HCT116 (cell line): Measurements from ENCODE around the gene CNOT2. TPM values are rescaled to one million over a fixed set of nuclear protein-coding genes. Genes with fewer than 3 reads are reported as not detected.

Experiments used
- ATAC-seq: fragments of 200-7000 bp; cut with Tn5 transposase; 2 replicates; pipeline ENCODE4 v1.9.1; 2020; ENCODE audit warnings: mild to moderate bottlenecking, moderate library complexity
- BruUV-seq: library from RNA; stranded (reverse); fragments of 400-500 nt; replicated peaks from 2 replicates; lab custom pipeline; 2021; lab: Mats Ljungman, UMichigan
- CTCF ChIA-PET: fragments of 300-600 bp; sonication (Branson Sonifier 250); formaldehyde crosslinking; loops from one replicate; lab custom pipeline; 2021; ENCODE audit warnings: antibody characterized with exemption; lab: Charles Lee
- POLR2A ChIA-PET: fragments of 300-600, 350-600 bp; sonication (Branson Sonifier 250); formaldehyde crosslinking; loops from one replicate; lab custom pipeline; 2021; ENCODE audit warnings: antibody characterized with exemption; lab: Charles Lee
- RAD21 ChIA-PET, 2 experiments: fragments of 300-600 bp; sonication (Branson Sonifier 250); formaldehyde crosslinking; loops; one replicate each; lab custom pipeline; 2023; ENCODE audit warnings: low total read pairs in 2 of 2; ENCODE audit not compliant: uncharacterized antibody in 2 of 2, unreplicated experiment in 2 of 2, low non-redundant PET in 1 of 2; lab: Charles Lee
- DNase-seq: peaks from one replicate; pipeline ENCODE4 v3.0.0-alpha.2; 2010; ENCODE audit warnings: low read depth, low spot score
- H2AFZ ChIP-seq: fragments of 200-600 bp; shearing (Covaris generic), sonication (generic); 2 replicates; pipeline ENCODE4 v1.6.1; 2017; ENCODE audit warnings: low read depth, mixed run types, mixed read lengths, antibody characterized with exemption, low read length; ENCODE audit not compliant: poor library complexity, severe bottlenecking
- H3K27ac ChIP-seq: 2 replicates; pipeline ENCODE4 v1.5.1; 2012; ENCODE audit warnings: low read depth, low read length
- H3K27me3 ChIP-seq: fragments of 200-600 bp; sonication (generic); 2 replicates; pipeline ENCODE4 v1.6.1; 2016; ENCODE audit warnings: mixed run types, low read length, mixed read lengths; ENCODE audit not compliant: insufficient read depth
- H3K36me3 ChIP-seq, 2 experiments: fragments of 200-500 bp in 1 of 2; fragments of 200-600 bp in 1 of 2; sonication (Bioruptor generic) in 1 of 2; sonication (generic) in 1 of 2; 2 replicates each; pipeline versions ENCODE4 v1.5.1 to v1.6.1; 2014 to 2016; ENCODE audit warnings: low read length in 2 of 2, inconsistent platforms in 1 of 2, mixed read lengths in 1 of 2, mixed run types in 1 of 2; ENCODE audit not compliant: insufficient read depth in 2 of 2, control insufficient read depth in 1 of 2
- H3K4me1 ChIP-seq, 2 experiments: fragments of 200-600 bp in 1 of 2; sonication (generic) in 1 of 2; 2 replicates each; pipeline versions ENCODE4 v1.5.1 to v1.6.1; 2012 to 2017; ENCODE audit warnings: low read length in 2 of 2, inconsistent platforms in 1 of 2, mild to moderate bottlenecking in 1 of 2, mixed read lengths in 1 of 2, mixed run types in 1 of 2, moderate library complexity in 1 of 2; ENCODE audit not compliant: insufficient read depth in 2 of 2, control insufficient read depth in 1 of 2
- H3K4me2 ChIP-seq: fragments of 200-600 bp; sonication (generic); 2 replicates; pipeline ENCODE4 v1.6.1; 2017; ENCODE audit warnings: mixed run types, low read length, mixed read lengths
- H3K4me3 ChIP-seq, 2 experiments: fragments of 200-600 bp in 1 of 2; sonication (generic) in 1 of 2; replicated peaks in 1 of 2; 2 replicates each; pipeline ENCODE4 v1.5.1; 2011 to 2016; ENCODE audit warnings: low read length in 2 of 2, control low read depth in 1 of 2, low read depth in 1 of 2, mild to moderate bottlenecking in 1 of 2, mixed read lengths in 1 of 2, mixed run types in 1 of 2
- H3K79me2 ChIP-seq: fragments of 200-600 bp; sonication (generic); 2 replicates; pipeline ENCODE4 v1.6.1; 2017; ENCODE audit warnings: mild to moderate bottlenecking, mixed run types, low read length, moderate library complexity, mixed read lengths; ENCODE audit not compliant: insufficient read depth
- H3K9ac ChIP-seq: fragments of 200-600 bp; sonication (generic); 2 replicates; pipeline ENCODE4 v1.6.1; 2016; ENCODE audit warnings: low read length, mixed read lengths
- H3K9me2 ChIP-seq: fragments of 200-600 bp; sonication (generic), shearing (Covaris generic); 2 replicates; pipeline ENCODE4 v1.6.1; 2017; ENCODE audit warnings: mixed run types, mild to moderate bottlenecking, moderate library complexity; ENCODE audit not compliant: insufficient read depth
- H3K9me3 ChIP-seq, 2 experiments: fragments of 200-500 bp in 1 of 2; fragments of 200-600 bp in 1 of 2; sonication (Bioruptor generic) in 1 of 2; sonication (generic) in 1 of 2; 2 replicates each; pipeline ENCODE4 v1.6.1; 2014 to 2017; ENCODE audit warnings: low read length in 2 of 2, mixed read lengths in 2 of 2, inconsistent platforms in 1 of 2, low read depth in 1 of 2, mild to moderate bottlenecking in 1 of 2, mixed run types in 1 of 2, moderate library complexity in 1 of 2; ENCODE audit not compliant: control insufficient read depth in 1 of 2, insufficient read depth in 1 of 2
- H4K20me1 ChIP-seq: fragments of 200-600 bp; sonication (generic), shearing (Covaris generic); 2 replicates; pipeline ENCODE4 v1.6.1; 2017; ENCODE audit warnings: mixed run types, mild to moderate bottlenecking, moderate library complexity; ENCODE audit not compliant: insufficient read depth
- ATF3 ChIP-seq: IDR thresholded peaks from 2 replicates; pipeline ENCODE4 v1.6.1; 2012
- CEBPB ChIP-seq: IDR thresholded peaks from 2 replicates; pipeline ENCODE4 v1.6.1; 2012; ENCODE audit warnings: low read depth
- EGR1 ChIP-seq: IDR thresholded peaks from 2 replicates; pipeline ENCODE4 v1.6.1; 2012; ENCODE audit warnings: low read depth
- ELF1 ChIP-seq: IDR thresholded peaks from 2 replicates; pipeline ENCODE4 v1.6.1; 2012; ENCODE audit warnings: low read depth, borderline replicate concordance
- EZH2 ChIP-seq: fragments of 200-600 bp; sonication (generic); IDR thresholded peaks from 2 replicates; pipeline ENCODE4 v1.6.1; 2017; ENCODE audit warnings: antibody characterized with exemption, mixed run types
- EZH2phosphoT487 ChIP-seq: fragments of 200-600 bp; IDR thresholded peaks from 2 replicates; pipeline ENCODE4 v1.6.1; 2018; ENCODE audit warnings: antibody characterized with exemption, borderline replicate concordance
- FOSL1 ChIP-seq: IDR thresholded peaks from 2 replicates; pipeline ENCODE4 v1.6.1; 2012; ENCODE audit warnings: low read depth
- MAX ChIP-seq: IDR thresholded peaks from 2 replicates; pipeline ENCODE4 v1.6.1; 2012
- POLR2AphosphoS5 ChIP-seq: IDR thresholded peaks from 2 replicates; pipeline ENCODE4 v1.6.1; 2011; ENCODE audit warnings: mild to moderate bottlenecking, low read depth, low read length, moderate library complexity
- REST ChIP-seq: IDR thresholded peaks from 2 replicates; pipeline ENCODE4 v1.6.1; 2012; ENCODE audit warnings: low read depth
- SRF ChIP-seq: IDR thresholded peaks from 2 replicates; pipeline ENCODE4 v1.6.1; 2012; ENCODE audit warnings: low read depth
- TCF7L2 ChIP-seq: IDR thresholded peaks from 2 replicates; pipeline ENCODE4 v1.7.0; 2011; ENCODE audit warnings: borderline replicate concordance, inconsistent platforms; ENCODE audit not compliant: insufficient read depth, insufficient read length; ENCODE audit errors: extremely low read depth
- YY1 ChIP-seq: IDR thresholded peaks from 2 replicates; pipeline ENCODE4 v1.6.1; 2011; ENCODE audit warnings: low read length, low read depth, moderate library complexity, mild to moderate bottlenecking; ENCODE audit not compliant: insufficient replicate concordance; ENCODE audit errors: extremely low read depth
- ZNF274 ChIP-seq: fragments of 200-500 bp; sonication (Bioruptor generic); IDR thresholded peaks from 2 replicates; pipeline ENCODE4 v1.6.1; 2014; ENCODE audit warnings: mild to moderate bottlenecking, low read depth, low read length, inconsistent platforms
- intact Hi-C: fragments of 100-400 bp; cut with micrococcal nuclease; formaldehyde crosslinking; loops from 2 replicates; pipeline ENCODE4 v1.10.0; 2022
- total RNA-seq: library from RNA; stranded (reverse); gene quantifications from one replicate; pipeline ENCODE4 v1.2.1, GENCODE V29; 2021; ENCODE audit not compliant: unreplicated experiment

Gene CNOT2
- total RNA-seq, 1 experiment from 2014 or later: 58.7 TPM

- CTCF ChIA-PET: no interaction called here
These were observed 21.0 kb downstream of the CNOT2 start for GRCh38 chr12:70264067-70264867.

GRCh38 chr12:70265132-70265531 lies 21.9 kb downstream of the CNOT2 start:
- intact Hi-C loops: no loop called here
- Histone ChIP-seq H3K4me3 (no peak overlapping the region), H3K9me2 (no peaks in the 10 kb centered on the region), H2AFZ (no peak overlapping the region), H3K27ac (no peak overlapping the region), H3K4me1 (no peaks in the 10 kb centered on the region), H3K27me3 (no peaks in the 10 kb centered on the region), H3K9ac (no peak overlapping the region), H3K9me3 (no peaks in the 10 kb centered on the region; a peak in 1 of 4 replicates), H3K79me2 (peaks cover 98% of the 10 kb centered on the region), H3K36me3 (no peaks in the 10 kb centered on the region), H3K4me2 (no peak overlapping the region), H4K20me1 (no peaks in the 10 kb centered on the region; the same call in 1 of the 2 replicates)
- ATAC-seq: no peak
- TF ChIP-seq REST: no peak
- no peak for TF ChIP-seq ELF1
- TF ChIP-seq EZH2: no peak
- no peak for TF ChIP-seq POLR2AphosphoS5
- TF ChIP-seq CEBPB: no peak
- no peak for TF ChIP-seq SRF
- TF ChIP-seq ATF3: no peak
- TF ChIP-seq MAX: no peak
- BruUV-seq: no TSS peak
- DNase-seq: no peak
- ChIA-PET RAD21 (no interaction called here), POLR2A (no interaction called here), CTCF (no interaction called here)

More at GRCh38 chr12:70264067-70264867, 21.0 kb downstream of the CNOT2 start:
- Histone ChIP-seq H3K9me3 (no peaks in the 10 kb centered on the region; a peak in 1 of 4 replicates), H3K36me3 (no peaks in the 10 kb centered on the region), H4K20me1 (peaks cover 5% of the 10 kb centered on the region; the same call in 1 of the 2 replicates), H3K79me2 (peaks cover 98% of the 10 kb centered on the region), H3K9me2 (no peaks in the 10 kb centered on the region), H3K9ac (no peak overlapping the region)
- no peak for DNase-seq
- no TSS peak for BruUV-seq
- intact Hi-C loops: no loop called here
- TF ChIP-seq YY1 (no peak), FOSL1 (no peak), TCF7L2 (no peak), CEBPB (no peak), EGR1 (no peak), ZNF274 (no peak), EZH2phosphoT487 (no peak)
- TF ChIP-seq, all 23 proteins: peak for 0
- Histone ChIP-seq H3K4me3 (no peak overlapping the region), H2AFZ (no peak overlapping the region), H3K4me1 (no peaks in the 10 kb centered on the region), H3K27ac (no peak overlapping the region), H3K4me2 (no peak overlapping the region), H3K27me3 (no peaks in the 10 kb centered on the region)
- ATAC-seq: no peak
- RAD21 ChIA-PET: no interaction called here
- POLR2A ChIA-PET: no interaction called here
